ENCODE data around the gene PHACTR1.
A peak's percentile ranks its signal among the peaks of the same experiment; 100 is the strongest.

The PHACTR1 gene

DNA sequence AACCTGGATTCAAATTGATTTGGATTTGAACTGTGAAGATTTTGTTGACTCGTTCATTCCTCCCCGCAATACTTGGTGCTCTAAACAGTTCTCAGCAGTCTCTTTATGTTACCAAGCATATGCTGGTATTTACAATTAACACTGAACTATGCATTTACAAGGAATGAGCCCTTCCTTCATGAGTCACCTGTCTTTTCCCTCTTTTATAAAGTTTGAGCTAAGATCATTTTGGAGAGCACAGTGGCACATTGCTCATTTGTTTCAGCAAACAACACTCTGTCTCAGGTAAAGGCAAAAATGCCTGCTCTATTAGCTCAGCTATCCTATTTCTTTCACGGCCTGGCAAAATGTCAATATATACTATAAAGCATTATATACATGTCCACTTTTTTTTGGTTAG, 285.4 kb downstream of the PHACTR1 start:
- no peak for DNase-seq

DNA sequence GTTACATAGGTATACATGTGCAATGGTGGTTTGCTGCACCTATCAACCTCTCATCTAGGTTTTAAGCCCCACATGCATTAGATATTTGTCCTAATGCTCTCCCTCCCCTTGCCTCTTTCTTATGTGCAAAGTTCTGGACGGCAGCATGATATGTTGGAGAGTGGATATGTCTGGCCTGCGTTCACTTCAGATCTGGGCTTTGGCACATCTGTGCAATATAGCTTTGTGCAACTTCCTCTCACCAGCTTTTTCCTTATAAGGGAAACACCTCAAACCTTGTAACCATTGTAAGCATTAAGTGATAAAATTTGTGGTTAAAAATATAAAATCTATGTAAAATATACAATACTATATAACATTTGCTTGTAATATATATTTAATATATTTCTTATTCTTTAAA, 288.0 kb downstream of the PHACTR1 start:
- DNase-seq = no peak

DNA sequence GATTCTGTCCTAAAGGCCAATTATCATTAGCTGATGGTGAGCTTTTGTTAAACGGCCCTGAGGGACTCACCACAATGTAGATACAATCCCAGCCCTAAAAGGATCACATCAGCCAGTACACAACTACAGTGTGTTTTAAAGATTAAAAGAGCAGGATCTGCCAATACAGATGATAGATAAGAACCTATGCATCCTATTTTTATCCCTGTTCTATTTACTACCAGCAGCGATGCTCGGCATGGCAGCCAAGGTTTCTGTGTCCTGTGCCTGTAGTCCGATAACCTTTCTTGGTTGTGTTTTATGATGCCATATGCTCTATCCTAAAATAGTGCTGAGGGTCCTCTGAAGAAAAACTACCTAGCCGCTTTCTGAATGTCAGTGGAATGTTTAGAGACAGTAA, 289.4 kb downstream of the PHACTR1 start:
- DNase-seq = no peak

DNA sequence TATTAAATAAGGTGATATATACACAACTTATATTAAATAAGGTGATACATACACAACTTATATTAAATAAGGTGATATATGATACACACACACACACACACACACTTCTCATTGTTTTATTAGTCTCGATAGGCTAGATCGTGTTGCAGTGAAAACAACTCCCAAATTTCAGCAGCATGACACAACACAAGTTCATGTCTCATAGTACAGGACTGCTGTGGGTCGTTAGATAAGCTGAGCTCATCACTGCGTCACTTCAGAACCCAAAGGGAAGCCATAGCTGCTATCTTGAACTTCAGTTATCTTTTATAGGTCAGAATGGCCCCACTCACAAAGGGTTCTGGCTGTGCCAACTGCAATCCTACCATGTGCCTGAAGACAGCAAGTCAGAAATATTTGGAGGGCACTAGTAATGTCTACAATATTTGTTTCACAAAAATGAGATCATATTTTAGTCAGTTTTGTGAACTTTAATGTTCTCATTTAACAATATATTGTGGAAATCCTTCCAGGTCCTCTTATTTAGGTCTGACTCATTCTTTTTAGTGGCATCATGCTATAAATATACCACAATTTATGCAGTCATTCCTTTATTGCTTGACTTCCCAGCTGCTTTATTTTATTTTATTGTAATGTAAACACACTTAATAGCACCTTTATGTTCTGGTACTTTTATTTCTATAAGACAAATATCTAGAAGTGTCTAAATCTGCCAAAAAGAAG, 290.2 kb downstream of the PHACTR1 start:
- DNase-seq = no peak

DNA sequence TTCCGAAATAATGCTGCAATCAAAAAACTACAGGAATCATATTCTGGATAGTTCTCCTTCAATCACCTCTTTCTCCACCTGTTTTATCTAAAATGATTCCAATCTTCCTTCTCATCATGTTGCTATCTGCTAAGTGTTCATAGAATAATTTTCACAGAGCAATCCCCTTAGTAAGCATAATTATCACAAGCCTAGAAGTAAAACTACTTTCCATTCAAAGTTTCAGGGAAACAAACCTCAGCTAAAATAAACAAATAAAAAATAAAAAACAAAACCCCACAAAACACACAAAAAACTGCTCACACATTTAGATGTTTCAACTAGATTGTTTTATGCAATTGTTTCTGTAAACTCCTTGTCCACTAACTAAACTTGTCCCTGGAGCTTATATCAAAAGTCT, 291.2 kb downstream of the PHACTR1 start:
- DNase-seq = no peak

DNA sequence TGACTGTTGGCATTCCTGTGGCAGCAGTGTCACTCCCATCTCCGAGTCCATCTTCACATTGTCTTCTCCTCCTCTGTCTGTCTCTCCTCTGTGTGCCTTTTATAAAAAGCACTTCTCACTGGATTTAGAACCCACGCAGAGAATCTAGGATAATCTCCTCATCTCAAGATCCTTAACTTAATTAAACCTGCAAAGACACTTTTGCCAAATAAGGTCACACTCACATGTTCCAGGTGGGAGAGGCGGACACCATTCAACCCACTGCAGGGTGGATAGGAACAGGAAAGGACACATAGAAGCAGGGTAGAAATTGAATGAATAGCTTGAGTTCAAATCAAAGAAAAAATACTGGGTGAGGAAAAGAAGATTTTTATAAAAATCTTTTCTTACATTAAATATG, 292.5 kb downstream of the PHACTR1 start:
- DNase-seq = no peak

DNA sequence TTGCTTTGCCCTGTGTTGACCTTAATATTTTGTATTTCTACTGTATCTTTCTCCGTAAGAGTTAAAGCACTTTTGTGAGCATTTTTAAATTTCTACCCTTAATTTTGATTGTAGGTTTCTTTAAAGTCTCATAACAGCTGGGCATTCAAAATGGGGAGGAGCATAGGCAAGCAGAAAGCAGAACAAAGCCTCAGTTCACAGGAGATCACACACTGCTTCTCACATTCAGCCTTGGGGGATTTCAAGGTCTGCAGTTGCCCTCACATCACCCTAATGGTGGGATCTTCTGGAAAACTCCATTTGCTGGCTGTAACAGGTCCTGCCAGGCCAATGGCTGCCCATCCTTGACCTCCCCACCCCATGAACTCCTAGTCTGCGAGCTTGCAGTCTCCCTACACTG, 292.9 kb downstream of the PHACTR1 start:
- no peak for DNase-seq

DNA sequence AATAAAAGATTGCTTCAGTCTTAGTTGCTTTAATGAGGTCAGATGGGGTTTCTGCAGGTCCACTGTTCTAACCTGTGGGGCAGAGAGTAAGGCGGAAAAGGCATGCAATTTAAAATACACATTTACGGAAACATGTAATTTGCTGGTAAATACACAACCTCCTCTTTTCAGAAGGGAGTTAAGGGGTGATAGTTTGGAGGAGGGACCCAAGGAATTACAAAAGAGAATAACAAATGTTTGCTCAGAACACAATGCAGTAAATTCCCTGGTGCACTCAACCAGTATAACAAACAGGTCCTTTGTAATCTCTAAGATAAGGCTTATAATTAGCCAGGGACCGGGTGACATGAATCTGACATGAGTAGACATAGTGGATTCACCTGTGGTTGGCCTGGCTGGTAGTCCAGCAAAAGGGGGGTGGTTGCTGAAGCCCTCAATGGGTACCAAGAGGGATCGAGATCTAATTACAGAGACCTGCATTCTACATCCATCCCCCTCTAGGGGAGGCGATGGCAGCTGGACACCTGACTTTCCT, 295.1 kb downstream of the PHACTR1 start:
- no peak for DNase-seq

DNA sequence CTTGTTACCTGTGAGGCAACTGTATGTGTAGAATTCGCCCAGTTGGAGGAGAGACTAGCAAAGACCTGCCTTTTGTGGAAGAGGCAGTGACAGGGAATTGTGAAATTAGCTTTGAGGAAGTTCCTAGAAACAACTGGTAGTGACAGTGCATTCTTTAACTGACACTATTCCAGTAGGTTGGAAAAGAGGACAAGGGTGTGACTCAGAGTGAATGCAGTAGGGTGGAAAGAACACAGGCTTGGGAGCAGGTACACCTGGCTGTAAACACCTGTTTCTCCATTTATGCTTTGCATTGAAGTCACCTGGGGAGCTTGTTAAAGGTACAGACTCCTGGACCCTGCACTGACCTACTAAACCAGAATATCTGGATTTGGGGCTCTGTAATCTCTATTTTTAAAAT, 295.7 kb downstream of the PHACTR1 start:
- peak; percentile 39 for DNase-seq

DNA sequence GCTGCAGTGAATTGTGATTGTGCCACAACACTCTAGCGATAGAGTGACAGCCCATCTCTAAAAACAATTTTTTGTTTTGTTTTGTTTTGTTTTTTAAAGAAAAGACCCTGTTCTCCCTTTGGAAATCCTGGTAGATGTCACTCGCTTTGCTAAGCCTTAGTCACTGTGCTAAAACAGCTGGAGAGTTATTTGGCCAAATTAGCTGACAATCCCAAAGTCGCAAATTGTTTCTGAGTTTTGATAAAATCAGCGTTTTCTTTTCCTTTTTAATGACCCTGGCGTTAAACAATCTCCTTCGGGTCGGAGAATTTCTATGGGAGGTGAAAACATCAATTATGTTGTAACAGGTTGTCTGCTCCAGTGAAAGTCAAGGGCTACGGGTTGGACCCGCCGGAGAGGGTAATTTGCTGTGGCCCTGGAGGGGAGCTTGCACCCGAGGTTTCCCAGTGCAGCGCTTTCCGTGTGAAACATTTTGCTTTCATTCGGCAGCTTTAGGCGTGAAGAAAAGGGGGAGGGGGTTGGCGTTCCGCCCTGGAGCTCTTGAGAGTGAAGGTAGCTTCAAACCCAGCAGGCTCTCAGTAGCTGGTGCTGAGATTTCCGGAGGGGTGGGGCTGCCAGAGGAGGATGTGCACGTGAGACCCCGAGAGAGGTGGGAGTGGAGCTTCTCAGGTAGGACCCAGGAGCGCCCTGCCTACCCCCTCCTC, 296.6 kb downstream of the PHACTR1 start:
- peak; percentile 40 for DNase-seq

DNA sequence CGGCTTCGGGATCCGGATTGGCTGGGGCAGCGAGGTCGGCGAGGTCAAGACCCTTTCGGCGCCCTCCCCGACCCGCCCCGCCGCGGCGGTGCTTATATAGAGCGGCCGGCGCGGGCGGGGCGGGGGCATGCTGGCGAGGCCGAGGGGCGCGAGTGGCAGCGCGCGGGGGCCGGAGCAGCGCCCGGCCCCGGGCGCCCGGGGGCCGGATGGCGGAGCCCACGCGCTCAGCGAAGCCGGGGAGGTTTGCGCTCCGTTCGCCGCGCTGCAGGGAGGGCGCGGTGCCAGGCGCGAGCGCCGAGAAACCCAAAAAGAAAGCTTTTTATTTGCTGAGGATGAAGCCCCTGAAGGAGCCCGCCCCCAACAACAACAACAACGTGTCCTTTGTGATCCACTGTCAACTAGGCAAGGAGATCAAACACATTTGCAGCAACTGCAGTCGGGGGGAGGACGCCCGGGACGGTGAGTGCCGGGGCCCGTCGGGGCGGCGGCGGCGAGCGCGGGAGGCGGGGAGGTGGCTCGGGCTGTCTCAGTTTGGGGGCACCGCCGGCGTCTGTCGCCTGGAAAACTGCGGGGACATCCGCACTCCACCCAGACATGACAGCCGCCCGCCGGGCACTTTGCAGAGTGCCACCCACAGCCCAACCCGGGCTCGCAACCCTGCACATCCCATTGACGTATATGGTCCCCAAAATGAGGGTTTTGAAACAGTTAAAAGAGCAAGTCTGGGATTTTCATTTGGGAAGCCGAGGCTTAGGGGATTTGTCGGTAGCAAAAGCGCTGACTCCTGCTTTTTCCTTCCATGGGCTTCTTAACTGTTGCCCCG, 297.3 kb downstream of the PHACTR1 start:
- peak; percentile 18 for DNase-seq

DNA sequence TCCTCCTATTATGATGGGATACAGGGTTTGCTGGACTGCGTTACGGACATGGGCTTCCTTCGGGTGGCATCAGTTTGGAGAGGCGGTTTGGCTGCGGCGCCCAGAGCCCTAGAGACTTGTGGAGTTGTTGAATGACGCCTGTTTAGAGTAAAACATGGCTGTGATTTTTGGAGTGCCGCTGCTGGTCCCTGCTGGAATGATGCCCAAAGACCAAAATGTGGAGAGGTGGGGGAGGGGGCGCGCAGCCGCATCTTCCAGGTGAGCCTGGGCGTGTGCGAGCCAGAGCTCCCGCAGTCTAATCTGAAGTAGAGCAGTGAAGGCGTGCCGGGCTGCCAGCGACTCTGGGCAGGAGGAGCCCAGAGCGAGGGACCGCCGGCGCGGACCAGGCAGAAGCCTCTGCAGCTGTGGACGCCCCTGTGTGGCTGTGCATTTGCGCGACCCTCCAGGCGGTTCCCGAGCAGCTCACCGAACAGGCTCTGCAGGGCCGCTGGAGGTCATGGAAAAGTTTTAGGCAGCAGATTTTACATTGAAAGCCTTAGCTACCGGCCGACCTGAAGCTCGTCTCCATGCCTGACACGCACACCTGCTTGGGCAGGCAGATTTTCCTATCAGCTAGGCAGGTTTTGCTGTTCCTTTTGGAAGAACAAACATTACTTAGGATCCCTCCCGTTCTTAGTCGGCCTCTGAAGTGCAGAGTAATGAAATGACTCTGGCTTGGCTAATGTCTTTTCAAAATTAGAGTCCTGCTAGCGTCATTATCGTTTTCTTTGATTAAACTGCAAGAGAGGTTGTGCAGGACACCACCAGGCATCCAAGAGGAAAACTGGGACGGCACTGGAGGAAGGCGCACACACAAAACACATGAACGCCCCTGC, 298.2 kb downstream of the PHACTR1 start:
- DNase-seq = peak; percentile 45

DNA sequence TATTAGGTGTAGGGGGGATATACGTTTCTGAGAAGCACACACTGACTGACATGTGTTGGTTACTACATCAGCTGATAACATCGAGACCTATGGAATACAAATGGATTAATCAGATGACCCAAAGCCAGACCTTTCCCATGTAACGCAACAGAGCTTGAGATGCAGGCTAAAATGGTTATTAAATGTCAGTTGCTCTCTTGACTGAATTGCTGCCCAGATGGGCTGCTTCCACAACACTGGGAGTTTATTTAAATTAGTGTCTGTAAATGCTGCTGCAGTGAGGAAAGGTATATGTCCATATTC, 298.8 kb downstream of the PHACTR1 start:
- no peak for DNase-seq

DNA sequence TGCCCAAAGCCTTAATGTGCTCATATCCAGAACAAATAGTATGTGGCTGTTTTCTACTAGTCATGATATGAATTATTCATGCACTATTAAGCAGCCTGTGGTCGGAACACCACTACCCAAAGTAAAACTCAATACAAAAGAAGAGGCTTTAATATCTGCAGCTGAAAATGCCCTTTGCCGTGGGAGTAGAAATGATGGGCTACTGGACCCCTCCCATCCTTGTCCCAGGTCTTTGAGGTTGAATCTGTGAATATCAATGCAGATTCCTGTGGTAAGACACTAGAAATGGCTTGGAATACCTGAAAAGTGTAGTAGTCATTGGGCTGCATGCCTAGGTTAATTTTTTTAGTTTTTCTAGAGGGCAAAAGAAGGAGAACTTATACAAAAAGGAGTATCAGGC, 308.0 kb downstream of the PHACTR1 start:
- no peak for DNase-seq

DNA sequence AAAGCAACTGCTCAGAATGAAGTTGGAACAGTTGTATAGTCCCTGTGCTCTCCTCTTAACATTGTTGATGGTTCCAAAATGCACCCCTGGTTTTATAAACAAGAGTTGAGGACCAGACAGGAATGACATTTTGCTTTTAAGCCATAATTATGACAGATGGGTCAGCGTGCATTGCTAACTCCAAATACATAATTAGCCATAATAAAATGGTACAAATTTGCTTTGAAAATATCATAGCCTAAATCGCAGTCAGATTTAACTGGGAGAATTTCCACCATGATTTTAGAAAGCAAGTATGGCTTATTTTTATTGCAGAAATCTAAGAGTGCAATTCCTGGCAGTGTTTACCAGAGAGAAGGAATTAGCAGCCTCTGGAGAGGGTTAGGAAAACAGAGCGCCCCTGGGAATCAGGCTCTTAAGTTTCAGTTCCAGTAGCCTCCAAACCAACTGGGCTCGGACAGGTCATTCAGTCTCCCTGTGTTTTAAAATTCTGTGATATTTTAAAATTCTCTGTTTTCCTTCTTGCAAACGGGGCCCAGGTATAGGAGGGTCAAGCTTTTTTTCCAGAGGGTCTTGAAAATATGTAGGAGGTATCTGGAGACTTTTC, 309.4 kb downstream of the PHACTR1 start:
- DNase-seq = no peak

DNA sequence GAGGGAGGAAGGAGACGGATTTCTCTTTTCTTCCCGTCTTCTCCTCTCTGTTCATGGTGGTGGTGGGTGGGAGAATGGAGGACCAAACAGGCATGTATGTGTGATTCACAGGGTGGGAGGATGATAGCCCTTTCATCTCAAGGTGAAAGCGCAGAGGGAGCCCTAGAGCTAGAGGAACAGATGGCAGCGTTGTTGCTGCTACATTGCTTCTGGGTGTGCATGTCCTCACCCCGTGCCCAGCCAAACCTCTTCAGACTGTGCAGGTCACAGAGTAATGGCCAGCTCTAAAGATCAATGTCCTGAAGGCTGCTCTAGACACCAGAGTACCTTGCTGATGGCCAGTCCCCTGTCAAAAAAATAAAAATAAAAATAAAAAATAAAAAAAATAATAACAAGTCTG, 310.0 kb downstream of the PHACTR1 start:
- DNase-seq = peak; percentile 19

DNA sequence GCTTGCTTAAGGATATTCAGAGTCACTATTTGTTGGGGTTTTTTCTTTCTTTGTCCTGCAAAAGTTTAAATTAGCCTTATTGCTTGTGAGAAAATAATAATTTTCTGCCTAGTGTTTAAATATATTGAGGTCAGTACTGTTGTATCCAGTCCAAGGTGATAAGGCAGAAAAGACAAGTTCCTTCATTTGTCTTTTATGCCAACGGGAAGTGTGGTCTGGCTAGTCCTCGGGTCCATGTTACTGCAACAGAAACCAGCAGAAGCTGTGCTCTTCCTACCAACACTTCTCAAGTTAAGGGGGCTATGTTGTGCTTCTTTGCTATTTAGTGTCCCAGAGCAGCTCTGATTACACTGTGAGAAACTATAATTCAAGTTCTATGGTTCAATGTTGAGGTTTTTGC, 310.6 kb downstream of the PHACTR1 start:
- no peak for DNase-seq

DNA sequence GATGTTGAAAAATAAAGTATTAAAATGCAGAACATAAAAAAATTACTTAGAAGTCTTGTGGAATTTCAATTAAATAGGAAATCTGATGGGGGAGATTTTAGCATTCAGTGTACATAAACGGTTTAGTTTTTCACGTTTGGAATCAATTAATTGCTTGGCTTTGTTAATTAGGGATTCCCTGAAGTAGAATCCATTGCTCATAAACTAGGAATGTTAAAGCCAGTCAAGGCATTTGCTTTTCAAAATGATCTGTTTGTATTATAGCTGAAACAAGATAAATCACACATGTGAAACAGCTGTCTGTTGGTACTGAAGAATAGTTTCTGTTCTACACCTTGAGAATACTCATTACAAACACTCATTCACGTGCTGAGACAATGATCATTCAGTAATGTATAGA, 313.8 kb downstream of the PHACTR1 start:
- no peak for DNase-seq

DNA sequence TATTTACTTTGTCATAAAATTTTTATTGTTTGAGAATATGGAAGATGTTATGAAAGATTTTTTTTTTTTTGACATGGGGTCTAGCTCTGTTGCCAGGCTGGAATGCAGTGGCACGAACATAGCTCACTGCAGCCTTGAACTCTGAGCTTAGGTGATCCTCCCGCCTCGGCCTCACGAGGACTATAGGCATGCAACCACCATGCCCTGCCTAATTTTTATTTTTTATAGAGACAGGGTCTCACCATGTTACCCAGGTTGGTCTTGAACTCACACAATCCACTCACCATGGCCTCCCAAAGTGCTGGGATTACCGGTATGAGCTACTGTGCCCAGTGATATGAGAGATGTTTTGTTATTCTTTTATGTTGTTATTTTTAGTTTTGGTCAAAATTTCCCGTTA, 316.0 kb downstream of the PHACTR1 start:
- no peak for DNase-seq

DNA sequence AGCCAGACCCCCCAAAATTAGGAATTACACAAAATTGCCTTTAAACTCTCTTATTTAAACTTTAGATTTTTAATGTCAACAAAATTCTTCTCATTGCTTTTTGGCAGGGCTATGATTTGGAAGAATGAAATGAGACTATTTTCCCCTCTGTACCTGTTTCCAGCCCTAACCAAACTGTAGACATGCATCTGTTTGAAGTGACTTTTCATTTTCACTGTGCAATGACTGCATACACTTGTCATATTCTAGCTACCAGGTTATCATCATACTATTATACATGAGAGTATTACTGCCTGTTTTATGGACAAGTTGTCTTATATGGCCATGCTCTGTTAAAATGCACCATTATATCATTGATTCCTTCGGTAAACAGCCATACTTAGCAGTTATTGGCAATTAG, 316.6 kb downstream of the PHACTR1 start:
- no peak for DNase-seq

DNA sequence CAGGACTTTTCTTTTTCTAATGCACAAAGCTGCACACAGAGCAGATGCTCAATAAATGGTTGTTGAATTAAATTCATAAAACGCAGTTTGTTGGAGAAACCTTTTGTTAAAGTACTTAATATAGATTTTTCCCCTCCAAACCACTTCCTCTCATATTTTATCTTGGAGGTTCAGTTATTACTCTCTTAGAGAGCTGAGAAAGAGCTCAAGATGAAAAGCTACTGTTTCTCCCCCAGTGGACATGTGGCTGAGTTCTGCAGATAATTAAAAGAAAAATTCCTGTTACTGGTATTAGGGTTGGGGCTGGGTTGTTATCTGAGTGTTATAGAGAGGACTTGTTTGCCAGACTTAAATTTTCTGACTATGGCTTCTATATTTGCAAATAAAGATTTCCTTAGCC, 317.7 kb downstream of the PHACTR1 start:
- no peak for DNase-seq

DNA sequence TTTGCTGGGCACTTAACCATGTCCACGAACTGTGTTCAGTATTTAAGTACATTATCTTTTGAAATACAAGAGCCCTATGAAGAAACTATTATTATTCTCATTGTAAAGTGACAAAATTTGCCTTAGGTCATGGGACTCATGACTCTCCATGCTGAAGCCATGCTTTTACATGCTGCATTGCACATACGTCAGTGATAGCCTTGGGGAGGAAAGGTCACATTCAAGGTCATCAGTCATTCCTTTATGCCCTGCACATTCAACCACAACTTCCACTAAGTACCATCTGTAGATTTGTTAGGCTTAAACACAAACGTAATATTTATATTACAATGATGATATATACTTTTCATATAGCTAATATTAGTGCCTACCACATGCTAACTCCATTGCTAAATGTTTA, 319.0 kb downstream of the PHACTR1 start:
- no peak for DNase-seq
